Mesothelial cell of epicardium (in vitro differentiated cells): ENCODE data around the gene KLHL33. TPM values are rescaled to one million over a fixed set of nuclear protein-coding genes. Genes with fewer than 3 reads are reported as not detected.

Experiments used
- DNase-seq, 2 experiments: peaks; one replicate each; pipeline ENCODE4 v3.0.0; 2021; ENCODE audit warnings: low spot score in 2 of 2; ENCODE audit not compliant: unreplicated experiment in 2 of 2
- H3K27ac Mint-ChIP-seq: 2 replicates; pipeline ENCODE4 v1.8.0; 2021; ENCODE audit warnings: mixed read lengths
- H3K27me3 Mint-ChIP-seq: 2 replicates; pipeline ENCODE4 v1.8.0; 2021; ENCODE audit warnings: low read depth, mixed read lengths
- H3K36me3 Mint-ChIP-seq: 2 replicates; pipeline ENCODE4 v1.8.0; 2021; ENCODE audit warnings: mixed read lengths
- H3K4me1 Mint-ChIP-seq: 2 replicates; pipeline ENCODE4 v1.8.0; 2021; ENCODE audit warnings: mixed read lengths
- H3K4me3 Mint-ChIP-seq: 2 replicates; pipeline ENCODE4 v1.8.0; 2021; ENCODE audit warnings: mild to moderate bottlenecking, moderate library complexity, mixed read lengths
- H3K9me3 Mint-ChIP-seq: 2 replicates; pipeline ENCODE4 v1.8.0; 2021; ENCODE audit warnings: mixed read lengths
- total RNA-seq: library from RNA; stranded (reverse); gene quantifications from 3 replicates; pipeline ENCODE4 v1.2.1, GENCODE V29; 2021
- TF ChIP-seq, protein P1 (sequence below): fragments of 200-600 bp; sonication (generic); IDR thresholded peaks from one replicate; pipeline ENCODE4 v1.5.0; 2021; ENCODE audit warnings: antibody characterized with exemption; ENCODE audit not compliant: unreplicated experiment

Gene KLHL33
- total RNA-seq, 1 donor from 2014 or later = 0.13 TPM

DNA sequence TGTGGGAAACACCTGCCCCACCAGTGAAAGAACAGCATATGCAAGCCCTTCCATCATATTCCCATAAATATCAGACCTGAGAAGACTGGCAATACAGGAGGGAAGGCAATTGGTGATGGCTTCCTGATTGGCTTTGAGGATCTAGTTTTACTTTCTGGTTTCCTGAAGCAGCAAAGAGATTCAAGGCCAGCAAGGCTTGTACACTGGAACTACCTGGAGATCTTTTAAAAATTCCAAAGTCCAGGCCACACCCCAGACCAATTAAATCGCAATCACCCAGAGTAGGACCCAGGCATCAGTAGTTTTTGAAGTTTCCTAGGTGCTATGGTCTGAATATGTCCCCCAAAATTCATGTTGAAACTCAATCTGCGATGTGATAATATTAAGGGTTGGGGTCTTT lies 19.7 kb downstream of the KLHL33 start:
- no peak for DNase-seq
- H3K9me3 Mint-ChIP-seq = no peaks in the 10 kb centered on the region
- H3K4me3 Mint-ChIP-seq = no peak overlapping the region
- no peaks in the 10 kb centered on the region for H3K36me3 Mint-ChIP-seq
- TF ChIP-seq, protein P1, sequence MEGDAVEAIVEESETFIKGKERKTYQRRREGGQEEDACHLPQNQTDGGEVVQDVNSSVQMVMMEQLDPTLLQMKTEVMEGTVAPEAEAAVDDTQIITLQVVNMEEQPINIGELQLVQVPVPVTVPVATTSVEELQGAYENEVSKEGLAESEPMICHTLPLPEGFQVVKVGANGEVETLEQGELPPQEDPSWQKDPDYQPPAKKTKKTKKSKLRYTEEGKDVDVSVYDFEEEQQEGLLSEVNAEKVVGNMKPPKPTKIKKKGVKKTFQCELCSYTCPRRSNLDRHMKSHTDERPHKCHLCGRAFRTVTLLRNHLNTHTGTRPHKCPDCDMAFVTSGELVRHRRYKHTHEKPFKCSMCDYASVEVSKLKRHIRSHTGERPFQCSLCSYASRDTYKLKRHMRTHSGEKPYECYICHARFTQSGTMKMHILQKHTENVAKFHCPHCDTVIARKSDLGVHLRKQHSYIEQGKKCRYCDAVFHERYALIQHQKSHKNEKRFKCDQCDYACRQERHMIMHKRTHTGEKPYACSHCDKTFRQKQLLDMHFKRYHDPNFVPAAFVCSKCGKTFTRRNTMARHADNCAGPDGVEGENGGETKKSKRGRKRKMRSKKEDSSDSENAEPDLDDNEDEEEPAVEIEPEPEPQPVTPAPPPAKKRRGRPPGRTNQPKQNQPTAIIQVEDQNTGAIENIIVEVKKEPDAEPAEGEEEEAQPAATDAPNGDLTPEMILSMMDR = no peak
- no peak overlapping the region for H3K27ac Mint-ChIP-seq
- peaks cover 3% of the 10 kb centered on the region for H3K27me3 Mint-ChIP-seq
- peaks cover 20% of the 10 kb centered on the region for H3K4me1 Mint-ChIP-seq

DNA sequence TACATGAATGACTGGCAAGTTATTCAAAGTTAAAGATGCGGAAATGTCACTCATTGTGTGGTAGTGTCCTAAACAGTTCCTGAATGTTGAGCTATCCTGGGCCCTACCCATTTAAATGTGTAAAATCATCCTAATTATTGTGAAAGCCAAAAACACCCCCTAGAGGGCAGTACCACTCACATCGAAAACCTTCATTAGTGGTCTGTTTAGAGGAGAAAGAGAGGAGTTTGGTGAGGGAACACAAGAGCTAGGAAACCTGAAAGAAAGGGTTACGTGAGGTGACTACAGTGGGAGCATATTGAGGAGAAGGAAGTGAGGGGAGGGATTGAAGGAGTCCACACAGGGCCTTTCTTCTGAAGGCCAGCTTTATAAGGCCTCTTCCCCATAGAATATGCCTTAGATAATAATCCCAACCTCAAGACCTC lies 20.2 kb downstream of the KLHL33 start:
- Mint-ChIP-seq H3K4me3 (no peak overlapping the region), H3K4me1 (peaks cover 20% of the 10 kb centered on the region), H3K27ac (no peak overlapping the region), H3K36me3 (no peaks in the 10 kb centered on the region), H3K9me3 (no peaks in the 10 kb centered on the region), H3K27me3 (peaks cover 3% of the 10 kb centered on the region)
- TF ChIP-seq, protein P1 = peak; percentile 56
- no peak for DNase-seq

DNA sequence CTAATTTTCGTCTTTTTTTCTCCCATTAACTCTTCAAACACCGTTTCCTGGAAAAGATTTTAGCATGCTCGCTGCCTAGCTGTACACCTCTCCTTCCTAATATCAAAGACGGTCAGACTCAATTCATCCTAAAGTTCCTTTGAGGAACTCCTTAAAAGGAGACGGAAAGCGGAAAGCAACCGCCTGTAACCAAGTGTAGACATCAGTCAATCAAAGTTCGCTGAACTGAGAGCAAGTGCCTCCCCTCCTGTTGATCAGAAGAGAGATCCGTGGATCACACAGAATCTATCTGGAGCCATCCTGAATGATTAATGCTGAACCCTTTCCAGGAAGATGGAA lies 22.3 kb downstream of the KLHL33 start:
- no peaks in the 10 kb centered on the region for H3K36me3 Mint-ChIP-seq
- no peaks in the 10 kb centered on the region for H3K9me3 Mint-ChIP-seq
- TF ChIP-seq, protein P1 = no peak
- H3K27me3 Mint-ChIP-seq = no peaks in the 10 kb centered on the region
- peak overlapping the region; percentile 83 for H3K4me3 Mint-ChIP-seq
- peaks cover 20% of the 10 kb centered on the region for H3K4me1 Mint-ChIP-seq
- no peak for DNase-seq
- H3K27ac Mint-ChIP-seq = peak overlapping the region; percentile 89

DNA sequence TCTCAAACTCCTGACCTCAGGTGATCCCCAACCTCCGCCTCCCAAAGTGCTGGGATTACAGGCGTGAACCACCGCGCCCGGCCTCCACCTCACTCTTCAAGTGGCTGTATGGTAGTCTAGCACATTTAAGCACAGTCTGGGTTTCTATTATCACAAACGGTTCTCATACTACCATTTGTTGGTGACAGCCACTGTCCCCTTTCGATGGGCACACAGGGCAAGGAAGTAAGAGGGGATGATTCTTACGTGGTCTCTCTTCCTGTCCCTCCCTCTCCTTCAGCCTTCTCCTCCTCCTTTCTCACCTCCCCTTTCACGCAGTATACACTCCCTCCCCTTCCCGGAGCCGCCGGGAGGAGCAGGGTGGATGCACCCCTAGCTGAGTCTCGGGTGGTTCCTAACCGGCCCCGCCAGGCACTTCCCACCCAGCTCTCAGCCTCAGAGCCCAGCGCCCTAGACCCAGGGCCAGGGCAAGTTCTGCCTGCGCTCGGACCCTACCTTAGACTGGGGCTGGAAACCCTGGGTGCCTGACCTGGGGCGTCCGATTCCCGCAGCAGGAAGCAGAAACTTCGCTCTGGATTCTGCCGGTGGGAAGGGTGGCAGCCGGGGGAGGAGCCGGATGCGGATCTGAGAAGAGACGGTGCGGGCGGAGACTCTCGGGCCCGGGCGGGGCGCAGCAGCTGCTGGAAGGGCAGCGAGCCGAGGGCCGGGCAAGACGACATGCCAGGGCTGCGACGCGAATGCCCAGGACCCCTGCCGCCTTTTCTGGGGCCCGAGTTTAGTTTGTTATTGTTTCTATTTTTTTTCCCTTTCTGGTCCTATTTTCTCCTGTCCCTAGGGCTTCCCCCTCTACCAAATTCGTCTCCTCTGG lies 22.9 kb downstream of the KLHL33 start, which contains the start of gene TEP1:
Gene TEP1, minus strand, starts transcription at position 626 of the 868 bp plus-strand sequence. CDS start 5,062 bp downstream, outside the sequence.
- Mint-ChIP-seq H3K4me3 (peak within 1 kb of the TSS; percentile 83), H3K9me3 (no peaks in the 10 kb centered on the region), H3K27me3 (no peaks in the 10 kb centered on the region), H3K36me3 (no peaks in the 10 kb centered on the region), H3K27ac (peak within 1 kb of the TSS; percentile 89), H3K4me1 (peaks cover 20% of the 10 kb centered on the region)
- DNase-seq = peak; percentile 66 to 82
- TF ChIP-seq, protein P1 = no peak

DNA sequence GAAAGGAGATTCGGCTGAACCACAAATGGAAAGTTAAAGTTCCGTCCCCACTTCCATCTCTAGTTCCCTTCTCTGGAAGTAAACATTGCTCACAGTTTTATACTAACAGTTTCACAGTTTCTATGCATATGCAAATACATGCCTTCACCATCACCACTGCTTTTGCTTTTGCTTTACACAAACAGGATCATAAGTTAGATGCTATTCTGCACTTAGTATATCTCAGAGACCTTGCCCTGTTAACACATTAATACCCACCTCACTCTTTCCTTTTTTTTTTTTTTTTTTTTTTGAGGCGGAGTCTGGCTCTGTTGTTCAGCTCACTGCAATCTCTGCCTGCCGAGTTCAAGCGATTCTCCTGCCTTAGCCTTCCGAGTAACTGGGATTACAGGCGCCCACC lies 23.6 kb downstream of the KLHL33 start:
- Mint-ChIP-seq H3K4me1 (peaks cover 14% of the 10 kb centered on the region), H3K9me3 (no peaks in the 10 kb centered on the region), H3K27me3 (no peaks in the 10 kb centered on the region), H3K36me3 (no peaks in the 10 kb centered on the region), H3K4me3 (peak overlapping the region; percentile 83), H3K27ac (peak overlapping the region; percentile 89)
- no peak for DNase-seq
- TF ChIP-seq, protein P1 = no peak
